SK-N-SH (cell line): ENCODE results near the gene CAPS2. TPM values are rescaled to one million over a fixed set of nuclear protein-coding genes. Genes with fewer than 3 reads are reported as not detected.

ENCODE experiments used
- CTCF ChIA-PET: fragments of 300-600, 350-600 bp; formaldehyde crosslinking; extraction: SDS; loops from one replicate; lab custom pipeline; 2021; lab: Yijun Ruan, JAX
- POLR2A ChIA-PET: fragments of 350-600 bp; sonication (Branson Sonifier 250); formaldehyde crosslinking; extraction: SDS; loops from one replicate; lab custom pipeline; 2020; ENCODE audit warnings: antibody characterized with exemption, inconsistent platforms; lab: Yijun Ruan, JAX
- DNase-seq: peaks from one replicate; pipeline ENCODE4 v3.0.0; 2012
- H2AFZ ChIP-seq: fragments of 200-600 bp; sonication (generic); 2 replicates; pipeline ENCODE4 v1.8.1; 2016; ENCODE audit warnings: antibody characterized with exemption, mild to moderate bottlenecking, low read depth
- H3F3A ChIP-seq: fragments of 200-600 bp; sonication (generic); replicated peaks from 2 replicates; pipeline ENCODE3; 2016; ENCODE audit warnings: antibody characterized with exemption, mild to moderate bottlenecking; ENCODE audit not compliant: insufficient read depth
- H3K27ac ChIP-seq, 2 experiments: fragments of 200-500 bp in 1 of 2; fragments of 200-600 bp in 1 of 2; sonication (Bioruptor generic) in 1 of 2; sonication (generic), shearing (Covaris generic) in 1 of 2; 2 replicates each; pipeline versions ENCODE4 v1.5.1 to v1.6.1; 2014 to 2016; ENCODE audit warnings: low read depth in 2 of 2, inconsistent platforms in 1 of 2, low read length in 1 of 2, mild to moderate bottlenecking in 1 of 2, mixed read lengths in 1 of 2
- H3K27me3 ChIP-seq: fragments of 200-600 bp; sonication (generic), shearing (Covaris generic); 2 replicates; pipeline ENCODE4 v1.6.1; 2016; ENCODE audit warnings: mixed run types; ENCODE audit not compliant: insufficient read depth
- H3K36me3 ChIP-seq, 2 experiments: fragments of 200-500 bp in 1 of 2; fragments of 200-600 bp in 1 of 2; sonication (Bioruptor generic) in 1 of 2; sonication (generic) in 1 of 2; replicated peaks in 1 of 2; 2 replicates each; pipeline versions ENCODE3 to v1.5.1; 2014 to 2016; ENCODE audit warnings: low read length in 1 of 2, mild to moderate bottlenecking in 1 of 2; ENCODE audit not compliant: insufficient read depth in 2 of 2, control insufficient read depth in 1 of 2
- H3K4me1 ChIP-seq, 2 experiments: fragments of 200-500 bp in 1 of 2; fragments of 200-600 bp in 1 of 2; sonication (Bioruptor generic) in 1 of 2; sonication (generic), shearing (Covaris generic) in 1 of 2; 2 replicates each; pipeline versions ENCODE4 v1.5.1 to v1.6.1; 2014 to 2016; ENCODE audit warnings: low read depth in 1 of 2, low read length in 1 of 2, mixed run types in 1 of 2; ENCODE audit not compliant: insufficient read depth in 2 of 2, control insufficient read depth in 1 of 2
- H3K4me2 ChIP-seq: fragments of 200-600 bp; sonication (generic), shearing (Covaris generic); 2 replicates; pipeline ENCODE4 v1.6.1; 2017; ENCODE audit warnings: mixed run types
- H3K4me3 ChIP-seq, 2 experiments: fragments of 200-500 bp in 1 of 2; fragments of 200-600 bp in 1 of 2; sonication (Bioruptor generic) in 1 of 2; sonication (generic), shearing (Covaris generic) in 1 of 2; 2 replicates each; pipeline versions ENCODE4 v1.5.1 to v1.8.1; 2014 to 2016; ENCODE audit warnings: low read depth in 2 of 2, inconsistent platforms in 1 of 2, low read length in 1 of 2, mild to moderate bottlenecking in 1 of 2, mixed read lengths in 1 of 2, moderate library complexity in 1 of 2
- H3K79me2 ChIP-seq: fragments of 200-600 bp; sonication (generic); 2 replicates; pipeline ENCODE4 v1.8.1; 2017; ENCODE audit warnings: mild to moderate bottlenecking; ENCODE audit not compliant: insufficient read depth
- H3K9ac ChIP-seq: fragments of 200-600 bp; sonication (generic); 2 replicates; pipeline ENCODE4 v1.6.1; 2017; ENCODE audit warnings: mixed run types
- H3K9me2 ChIP-seq: fragments of 200-600 bp; sonication (generic); 2 replicates; pipeline ENCODE4 v1.6.1; 2017; ENCODE audit warnings: mixed run types
- H3K9me3 ChIP-seq: fragments of 200-600 bp; sonication (generic); 2 replicates; pipeline ENCODE4 v1.6.1; 2017; ENCODE audit warnings: mixed run types, mild to moderate bottlenecking, moderate library complexity
- H4K20me1 ChIP-seq: fragments of 200-600 bp; sonication (generic); 2 replicates; pipeline ENCODE4 v1.6.1; 2017; ENCODE audit warnings: mild to moderate bottlenecking, mixed run types; ENCODE audit not compliant: insufficient read depth
- CHD2 ChIP-seq: fragments of 150-350 bp; IDR thresholded peaks from 2 replicates; pipeline ENCODE4 v1.6.1; 2018; ENCODE audit warnings: low read length; ENCODE audit not compliant: partially characterized antibody
- ELF1 ChIP-seq: IDR thresholded peaks from 2 replicates; pipeline ENCODE4 v1.4.0; 2012
- EZH2phosphoT487 ChIP-seq: fragments of 200-600 bp; sonication (generic); IDR thresholded peaks from 2 replicates; pipeline ENCODE4 v1.6.1; 2017; ENCODE audit warnings: low read depth, mixed run types, mild to moderate bottlenecking, antibody characterized with exemption, moderate library complexity, borderline replicate concordance
- GATA2 ChIP-seq: sonication (generic); formaldehyde crosslinking; IDR thresholded peaks from 2 replicates; pipeline ENCODE4 v1.5.0; 2020; ENCODE audit warnings: mild to moderate bottlenecking, missing genetic modification reagents
- RCOR1 ChIP-seq: fragments of 150-350 bp; IDR thresholded peaks from 2 replicates; pipeline ENCODE4 v1.6.1; 2017; ENCODE audit warnings: antibody characterized with exemption, low read length
- RFX5 ChIP-seq: IDR thresholded peaks from 2 replicates; pipeline ENCODE4 v1.6.1; 2012; ENCODE audit warnings: mild to moderate bottlenecking, improper control_type of control experiment, low read length
- RXRA ChIP-seq: IDR thresholded peaks from 2 replicates; pipeline ENCODE4 v1.4.0; 2012; ENCODE audit warnings: low read depth, mild to moderate bottlenecking, borderline replicate concordance
- SIN3A ChIP-seq: IDR thresholded peaks from 2 replicates; pipeline ENCODE4 v1.6.1; 2012; ENCODE audit warnings: low read depth, mild to moderate bottlenecking, low read length, moderate library complexity, borderline replicate concordance
- TCF12 ChIP-seq: IDR thresholded peaks from 2 replicates; pipeline ENCODE4 v1.4.0; 2012
- TEAD4 ChIP-seq: IDR thresholded peaks from 2 replicates; pipeline ENCODE4 v1.4.0; 2012; ENCODE audit warnings: mild to moderate bottlenecking, borderline replicate concordance; ENCODE audit not compliant: insufficient read depth
- polyA plus RNA-seq, 3 experiments: library from polyadenylated mRNA; depleted of rRNA; stranded (reverse); fragments of >200 nt; gene quantifications; 2 replicates each; pipeline ENCODE4 v1.2.3, GENCODE V29; 2012
- TF ChIP-seq, protein P1 (sequence below): IDR thresholded peaks from 2 replicates; pipeline ENCODE4 v1.4.0; 2012; ENCODE audit warnings: low read depth, borderline replicate concordance
- TF ChIP-seq, protein P2 (sequence below): IDR thresholded peaks from 2 replicates; pipeline ENCODE4 v1.4.0; 2012; ENCODE audit warnings: low read depth
- TF ChIP-seq, protein P3 (sequence below): fragments of 150-350 bp; IDR thresholded peaks from 2 replicates; pipeline ENCODE4 v1.6.1; 2017; ENCODE audit warnings: antibody characterized with exemption, low read length, low read depth, borderline replicate concordance
- TF ChIP-seq, protein P4 (sequence below): IDR thresholded peaks from 2 replicates; pipeline ENCODE4 v1.4.0; 2012; ENCODE audit warnings: low read depth, borderline replicate concordance

CAPS2 gene
- polyA plus RNA-seq, 1 of the 3 experiments (the other 2 are of a cell fraction): 5.7 TPM

DNA sequence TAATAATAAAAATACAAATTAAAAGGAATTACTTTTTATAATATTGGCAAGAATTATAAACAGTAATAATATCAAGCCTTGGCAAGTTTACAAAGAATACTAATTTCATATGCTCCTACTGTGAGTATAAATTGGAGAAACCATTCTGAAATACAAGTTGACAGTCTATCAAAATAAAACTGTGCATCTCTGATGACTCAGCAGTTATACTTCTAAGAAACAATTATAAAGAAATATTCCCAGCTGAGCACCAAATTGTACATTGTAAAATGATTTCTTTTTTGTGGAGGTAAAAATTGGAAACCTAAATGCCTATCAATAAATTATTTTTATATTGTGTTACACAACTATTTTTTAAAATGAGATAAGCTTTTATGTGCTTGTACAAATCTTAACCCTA lies 85.0 kb downstream of the CAPS2 start:
- Histone ChIP-seq H3K9me3 (peaks cover 8% of the 10 kb centered on the region), H3K9me2 (peaks cover 4% of the 10 kb centered on the region; the same call in 1 of the 2 replicates), H3K27ac (no peak overlapping the region)
- POLR2A ChIA-PET: no interaction called here
- TF ChIP-seq RXRA (no peak), TEAD4 (no peak), CHD2 (no peak), RFX5 (no peak), GATA2 (CRISPR knock-in tag) (no peak), RCOR1 (no peak), TCF12 (no peak), ELF1 (no peak), EZH2phosphoT487 (no peak), SIN3A (no peak)
- TF ChIP-seq, protein P1, sequence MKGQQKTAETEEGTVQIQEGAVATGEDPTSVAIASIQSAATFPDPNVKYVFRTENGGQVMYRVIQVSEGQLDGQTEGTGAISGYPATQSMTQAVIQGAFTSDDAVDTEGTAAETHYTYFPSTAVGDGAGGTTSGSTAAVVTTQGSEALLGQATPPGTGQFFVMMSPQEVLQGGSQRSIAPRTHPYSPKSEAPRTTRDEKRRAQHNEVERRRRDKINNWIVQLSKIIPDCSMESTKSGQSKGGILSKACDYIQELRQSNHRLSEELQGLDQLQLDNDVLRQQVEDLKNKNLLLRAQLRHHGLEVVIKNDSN: no peak
- TF ChIP-seq, protein P2, sequence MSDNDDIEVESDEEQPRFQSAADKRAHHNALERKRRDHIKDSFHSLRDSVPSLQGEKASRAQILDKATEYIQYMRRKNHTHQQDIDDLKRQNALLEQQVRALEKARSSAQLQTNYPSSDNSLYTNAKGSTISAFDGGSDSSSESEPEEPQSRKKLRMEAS: no peak
- TF ChIP-seq, protein P3, sequence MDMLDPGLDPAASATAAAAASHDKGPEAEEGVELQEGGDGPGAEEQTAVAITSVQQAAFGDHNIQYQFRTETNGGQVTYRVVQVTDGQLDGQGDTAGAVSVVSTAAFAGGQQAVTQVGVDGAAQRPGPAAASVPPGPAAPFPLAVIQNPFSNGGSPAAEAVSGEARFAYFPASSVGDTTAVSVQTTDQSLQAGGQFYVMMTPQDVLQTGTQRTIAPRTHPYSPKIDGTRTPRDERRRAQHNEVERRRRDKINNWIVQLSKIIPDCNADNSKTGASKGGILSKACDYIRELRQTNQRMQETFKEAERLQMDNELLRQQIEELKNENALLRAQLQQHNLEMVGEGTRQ: no peak
- TF ChIP-seq, protein P4, sequence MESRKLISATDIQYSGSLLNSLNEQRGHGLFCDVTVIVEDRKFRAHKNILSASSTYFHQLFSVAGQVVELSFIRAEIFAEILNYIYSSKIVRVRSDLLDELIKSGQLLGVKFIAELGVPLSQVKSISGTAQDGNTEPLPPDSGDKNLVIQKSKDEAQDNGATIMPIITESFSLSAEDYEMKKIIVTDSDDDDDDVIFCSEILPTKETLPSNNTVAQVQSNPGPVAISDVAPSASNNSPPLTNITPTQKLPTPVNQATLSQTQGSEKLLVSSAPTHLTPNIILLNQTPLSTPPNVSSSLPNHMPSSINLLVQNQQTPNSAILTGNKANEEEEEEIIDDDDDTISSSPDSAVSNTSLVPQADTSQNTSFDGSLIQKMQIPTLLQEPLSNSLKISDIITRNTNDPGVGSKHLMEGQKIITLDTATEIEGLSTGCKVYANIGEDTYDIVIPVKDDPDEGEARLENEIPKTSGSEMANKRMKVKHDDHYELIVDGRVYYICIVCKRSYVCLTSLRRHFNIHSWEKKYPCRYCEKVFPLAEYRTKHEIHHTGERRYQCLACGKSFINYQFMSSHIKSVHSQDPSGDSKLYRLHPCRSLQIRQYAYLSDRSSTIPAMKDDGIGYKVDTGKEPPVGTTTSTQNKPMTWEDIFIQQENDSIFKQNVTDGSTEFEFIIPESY: no peak
- TF ChIP-seq, all 33 proteins: peak for 0
- H3K27me3 ChIP-seq: no peaks in the 10 kb centered on the region; the same call in 1 of the 2 replicates
- no peaks in the 10 kb centered on the region for H3K4me1 ChIP-seq
- no peak overlapping the region for H2AFZ ChIP-seq
- DNase-seq: no peak
- H3K4me3 ChIP-seq: no peak overlapping the region
- no peaks in the 10 kb centered on the region for H3K36me3 ChIP-seq
- H3K4me2 ChIP-seq: no peak overlapping the region
- H4K20me1 ChIP-seq: no peaks in the 10 kb centered on the region
- CTCF ChIA-PET: no interaction called here
- H3F3A ChIP-seq: no peaks in the 10 kb centered on the region
- no peaks in the 10 kb centered on the region for H3K79me2 ChIP-seq
- no peak overlapping the region for H3K9ac ChIP-seq

DNA sequence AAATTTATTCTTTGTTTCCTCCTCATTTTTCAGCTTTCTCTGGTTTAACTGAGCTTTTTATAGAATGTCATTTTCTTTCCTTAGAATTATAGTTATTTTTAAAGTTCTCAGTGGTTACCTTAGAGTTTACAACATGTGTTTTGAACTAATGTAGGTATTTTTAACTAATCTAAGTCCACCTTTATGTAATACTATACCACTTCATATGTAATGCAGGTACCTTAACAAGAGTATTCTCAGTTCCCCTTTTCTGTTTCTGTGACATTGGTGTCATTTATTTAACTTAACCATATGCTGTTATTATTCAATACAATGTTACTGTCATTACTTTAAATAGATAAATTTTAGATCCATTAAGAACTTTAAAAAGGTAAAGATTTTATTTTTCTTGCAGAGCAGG lies 90.1 kb downstream of the CAPS2 start:
- no peaks in the 10 kb centered on the region for H3F3A ChIP-seq
- TF ChIP-seq RFX5: no peak
- TF ChIP-seq EZH2phosphoT487: no peak
- TF ChIP-seq ELF1: no peak
- TF ChIP-seq, protein P1: no peak
- TF ChIP-seq, all 33 proteins: peak for 0
- no peaks in the 10 kb centered on the region for H4K20me1 ChIP-seq
- no peak overlapping the region for H3K9ac ChIP-seq
- peaks cover 4% of the 10 kb centered on the region; the same call in 1 of the 2 replicates for H3K9me2 ChIP-seq
- no peaks in the 10 kb centered on the region for H3K79me2 ChIP-seq
- POLR2A ChIA-PET: no interaction called here
- H2AFZ ChIP-seq: no peak overlapping the region
- no peak overlapping the region for H3K4me2 ChIP-seq
- H3K4me3 ChIP-seq: no peak overlapping the region
- DNase-seq: no peak
- no peak overlapping the region for H3K27ac ChIP-seq
- no peaks in the 10 kb centered on the region for H3K4me1 ChIP-seq
- CTCF ChIA-PET: no interaction called here
- H3K36me3 ChIP-seq: no peaks in the 10 kb centered on the region
- peaks cover 14% of the 10 kb centered on the region for H3K9me3 ChIP-seq
- H3K27me3 ChIP-seq: no peaks in the 10 kb centered on the region
